ENCODE measurements around the gene NDUFV1. TPM values are rescaled to one million over a fixed set of nuclear protein-coding genes. Genes with fewer than 3 reads are reported as not detected.
"Not testable (repeated sequence)": the region's sequence is repeated elsewhere in the genome, so short reads cannot be mapped to it uniquely, and the experiment has no call there.

NDUFV1 gene
- total and polyA plus RNA-seq, 2 experiments from 2014 or later, result 136 to 168 TPM

- Histone ChIP-seq H3K4me3 (no peak overlapping the region), H3K9ac (no peak overlapping the region), H3K79me2 (ENCODE audit: insufficient read depth) (no peaks in the 10 kb centered on the region), H3K36me3 (ENCODE audit: low read depth) (no peaks in the 10 kb centered on the region), H3K4me2 (ENCODE audit: unreplicated experiment) (peak overlapping the region; percentile 38), H3F3A (ENCODE audit: insufficient read depth) (no peaks in the 10 kb centered on the region), H3K27me3 (replicated peaks; ENCODE audit: insufficient read depth) (0 out of 2 replicates have a peak, but pooled peaks cover 8% of the 10 kb centered on the region), H3K9me3 (ENCODE audit: low read depth) (no peaks in the 10 kb centered on the region), H4K20me1 (ENCODE audit: insufficient read depth) (no peaks in the 10 kb centered on the region), H3K4me1 (ENCODE audit: insufficient read depth) (peaks cover 21% of the 10 kb centered on the region), H2AFZ (no peak overlapping the region), H3K27ac (no peak overlapping the region), H3K9me2 (ENCODE audit: insufficient read depth) (no peaks in the 10 kb centered on the region)
- WGBS, 2 experiments (ENCODE audit: low coverage in 1 of 2, low lambda C conversion rate in 2 of 2, missing lambda C conversion rate in 2 of 2), result 48 to 53% methylated on average over 10 of the region's 10 CpGs
- no peak for TF ChIP-seq EZH2 (IDR thresholded peaks at IDR 0.05; ENCODE audit: insufficient read depth, poor library complexity, severe bottlenecking)
- no peak for DNase-seq
- in situ Hi-C loops (cut with MboI), result no loop called here
Measured at GRCh38 chr11:67562963-67563704, 43.6 kb upstream of the NDUFV1 start.

- WGBS, 2 experiments (ENCODE audit: low coverage in 1 of 2, low lambda C conversion rate in 2 of 2, missing lambda C conversion rate in 2 of 2), result 46 to 53% methylated on average over 11 of the region's 11 CpGs
- H3K9me3 ChIP-seq (ENCODE audit: low read depth); in situ Hi-C loops (cut with MboI); H3K9ac ChIP-seq; H3K36me3 ChIP-seq (ENCODE audit: low read depth); H3K27me3 ChIP-seq (replicated peaks; ENCODE audit: insufficient read depth); H3K9me2 ChIP-seq (ENCODE audit: insufficient read depth); H3F3A ChIP-seq (ENCODE audit: insufficient read depth); H3K4me3 ChIP-seq; H3K79me2 ChIP-seq (ENCODE audit: insufficient read depth); H4K20me1 ChIP-seq (ENCODE audit: insufficient read depth); H2AFZ ChIP-seq: not testable (repeated sequence)
- Histone ChIP-seq H3K4me1 (ENCODE audit: insufficient read depth) (peaks cover 20% of the 10 kb centered on the region), H3K4me2 (ENCODE audit: unreplicated experiment) (peak overlapping the region; percentile 38), H3K27ac (0 out of 2 replicates have a peak overlapping the region, but pooled peaks have one; percentile 9)
- DNase-seq, result peak; percentile 85
Measured at GRCh38 chr11:67563705-67564114, 43.0 kb upstream of the NDUFV1 start.

- Histone ChIP-seq H3K79me2 (ENCODE audit: insufficient read depth) (no peaks in the 10 kb centered on the region), H3K4me1 (ENCODE audit: insufficient read depth) (peaks cover 19% of the 10 kb centered on the region), H3K4me2 (ENCODE audit: unreplicated experiment) (peak overlapping the region; percentile 38), H3F3A (ENCODE audit: insufficient read depth) (no peaks in the 10 kb centered on the region), H3K27me3 (replicated peaks; ENCODE audit: insufficient read depth) (0 out of 2 replicates have a peak, but pooled peaks cover 8% of the 10 kb centered on the region), H3K4me3 (no peak overlapping the region), H2AFZ (no peak overlapping the region), H3K36me3 (ENCODE audit: low read depth) (no peaks in the 10 kb centered on the region), H3K27ac (0 out of 2 replicates have a peak overlapping the region, but pooled peaks have one; percentile 9), H3K9ac (no peak overlapping the region), H3K9me2 (ENCODE audit: insufficient read depth) (no peaks in the 10 kb centered on the region), H3K9me3 (ENCODE audit: low read depth) (no peaks in the 10 kb centered on the region), H4K20me1 (ENCODE audit: insufficient read depth) (no peaks in the 10 kb centered on the region)
- WGBS, 2 experiments (ENCODE audit: low coverage in 1 of 2, low lambda C conversion rate in 2 of 2, missing lambda C conversion rate in 2 of 2), result 68 to 73% methylated on average over 4 of the region's 4 CpGs
- no peak for TF ChIP-seq EZH2phosphoT487 (IDR thresholded peaks at IDR 0.05; ENCODE audit: insufficient read depth, low read depth)
- no peak for TF ChIP-seq EZH2 (IDR thresholded peaks at IDR 0.05; ENCODE audit: insufficient read depth, poor library complexity, severe bottlenecking)
- DNase-seq, result peak; percentile 45
- in situ Hi-C loops (cut with MboI), result no loop called here
Measured at GRCh38 chr11:67564230-67564629, 42.5 kb upstream of the NDUFV1 start.

- Histone ChIP-seq H4K20me1 (ENCODE audit: insufficient read depth) (no peaks in the 10 kb centered on the region), H3K4me1 (ENCODE audit: insufficient read depth) (no peaks in the 10 kb centered on the region), H3K36me3 (ENCODE audit: low read depth) (no peaks in the 10 kb centered on the region), H3K4me3 (no peak overlapping the region), H3F3A (ENCODE audit: insufficient read depth) (0 out of 2 replicates have a peak, but pooled peaks cover 5% of the 10 kb centered on the region), H3K27ac (no peak overlapping the region), H3K27me3 (replicated peaks; ENCODE audit: insufficient read depth) (peaks cover 38% of the 10 kb centered on the region), H3K9me3 (ENCODE audit: low read depth) (no peaks in the 10 kb centered on the region), H3K79me2 (ENCODE audit: insufficient read depth) (no peaks in the 10 kb centered on the region), H3K9me2 (ENCODE audit: insufficient read depth) (no peaks in the 10 kb centered on the region), H3K4me2 (ENCODE audit: unreplicated experiment) (no peak overlapping the region), H3K9ac (no peak overlapping the region), H2AFZ (no peak overlapping the region)
- no peak for DNase-seq
- in situ Hi-C loops (cut with MboI), result no loop called here
- no peak for TF ChIP-seq EZH2 (IDR thresholded peaks at IDR 0.05; ENCODE audit: insufficient read depth, poor library complexity, severe bottlenecking)
- 35 to 36% methylated on average over 6 of the region's 6 CpGs for WGBS, 2 experiments (ENCODE audit: low coverage in 1 of 2, low lambda C conversion rate in 2 of 2, missing lambda C conversion rate in 2 of 2)
Measured at GRCh38 chr11:67571443-67571842, 35.3 kb upstream of the NDUFV1 start.

Data from GM23248 (cell line).